ENCODE results near the gene CDC45.

DNA sequence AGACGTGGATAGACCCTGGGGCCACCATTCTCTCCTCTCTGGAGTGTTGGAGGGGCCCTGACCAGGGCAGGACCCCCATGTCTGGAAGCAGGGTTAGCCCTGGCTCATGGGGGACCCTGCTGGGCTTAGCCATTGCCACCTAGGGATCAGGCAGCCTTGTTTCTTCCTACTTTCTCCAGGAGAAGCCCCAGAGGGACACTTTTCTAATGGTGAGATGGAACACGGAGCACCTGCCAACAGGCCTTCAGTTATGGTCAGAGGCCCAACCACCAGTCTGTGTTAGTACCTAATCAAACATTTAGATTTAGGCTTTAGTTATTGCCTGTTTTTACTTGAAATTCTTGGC lies 30.3 kb upstream of the CDC45 start:
- TF ChIP-seq, protein P1, sequence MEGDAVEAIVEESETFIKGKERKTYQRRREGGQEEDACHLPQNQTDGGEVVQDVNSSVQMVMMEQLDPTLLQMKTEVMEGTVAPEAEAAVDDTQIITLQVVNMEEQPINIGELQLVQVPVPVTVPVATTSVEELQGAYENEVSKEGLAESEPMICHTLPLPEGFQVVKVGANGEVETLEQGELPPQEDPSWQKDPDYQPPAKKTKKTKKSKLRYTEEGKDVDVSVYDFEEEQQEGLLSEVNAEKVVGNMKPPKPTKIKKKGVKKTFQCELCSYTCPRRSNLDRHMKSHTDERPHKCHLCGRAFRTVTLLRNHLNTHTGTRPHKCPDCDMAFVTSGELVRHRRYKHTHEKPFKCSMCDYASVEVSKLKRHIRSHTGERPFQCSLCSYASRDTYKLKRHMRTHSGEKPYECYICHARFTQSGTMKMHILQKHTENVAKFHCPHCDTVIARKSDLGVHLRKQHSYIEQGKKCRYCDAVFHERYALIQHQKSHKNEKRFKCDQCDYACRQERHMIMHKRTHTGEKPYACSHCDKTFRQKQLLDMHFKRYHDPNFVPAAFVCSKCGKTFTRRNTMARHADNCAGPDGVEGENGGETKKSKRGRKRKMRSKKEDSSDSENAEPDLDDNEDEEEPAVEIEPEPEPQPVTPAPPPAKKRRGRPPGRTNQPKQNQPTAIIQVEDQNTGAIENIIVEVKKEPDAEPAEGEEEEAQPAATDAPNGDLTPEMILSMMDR (conservative IDR thresholded peaks at IDR 0.05 in 1 of 2, IDR thresholded peaks at IDR 0.05 in 1 of 2; ENCODE audit: extremely low read depth in 1 of 2, insufficient read depth in 1 of 2, low read depth in 1 of 2, low read length in 2 of 2), result no peak
- TF ChIP-seq EZH2 (IDR thresholded peaks at IDR 0.05; ENCODE audit: borderline replicate concordance, low read length), result no peak
